Inferior parietal cortex (tissue), 1 donor: ENCODE data around the gene PITPNM1.
"Not testable (repeated sequence)": the region's sequence is repeated elsewhere in the genome, so short reads cannot be mapped to it uniquely, and the experiment has no call there.

Experiments
- DNase-seq: peaks from one replicate; pipeline ENCODE4 v3.0.0-alpha.2; 2016; ENCODE audit errors: extremely low spot score

Gene PITPNM1

DNA sequence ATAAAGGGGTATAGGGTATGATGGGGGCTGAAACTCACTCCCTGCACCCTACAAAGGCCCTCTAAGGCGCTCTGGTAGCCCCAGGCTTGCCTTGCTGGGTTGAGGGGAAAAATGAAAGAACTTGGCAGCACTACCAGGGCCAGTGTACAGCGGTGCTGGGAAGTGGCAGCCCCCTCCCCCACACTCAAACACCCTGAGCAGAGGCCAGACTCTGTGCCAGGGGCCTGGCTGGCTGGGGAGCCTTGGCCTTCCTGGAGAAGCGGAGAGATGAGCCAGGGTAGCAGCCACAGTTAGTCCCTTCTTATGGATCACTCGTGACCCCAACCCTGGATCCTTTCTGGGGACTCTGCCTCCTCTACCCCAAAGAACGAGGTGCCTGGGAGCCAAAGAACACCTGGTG, 38.8 kb downstream of the PITPNM1 start:
- DNase-seq, result no peak

DNA sequence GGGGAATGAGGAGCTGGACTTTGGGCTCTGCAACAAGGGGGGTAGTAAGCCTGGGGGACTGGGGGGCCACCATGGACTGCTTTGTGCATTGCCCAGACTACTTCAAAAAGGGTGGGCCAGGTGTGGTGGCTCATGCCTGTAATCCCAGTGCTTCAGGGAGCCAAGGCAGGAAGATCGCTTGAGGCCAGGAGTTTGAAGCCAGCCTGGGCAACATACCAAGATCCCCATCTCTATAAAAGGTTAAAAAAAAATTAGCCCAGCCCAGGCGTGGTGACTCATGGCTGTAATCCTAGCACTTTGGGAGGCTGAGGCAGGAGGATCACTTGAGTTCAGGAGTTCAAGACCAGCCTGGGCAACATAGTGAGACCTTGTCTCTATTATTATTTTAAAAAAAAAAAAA, 39.6 kb downstream of the PITPNM1 start:
- DNase-seq, result not testable (repeated sequence)

DNA sequence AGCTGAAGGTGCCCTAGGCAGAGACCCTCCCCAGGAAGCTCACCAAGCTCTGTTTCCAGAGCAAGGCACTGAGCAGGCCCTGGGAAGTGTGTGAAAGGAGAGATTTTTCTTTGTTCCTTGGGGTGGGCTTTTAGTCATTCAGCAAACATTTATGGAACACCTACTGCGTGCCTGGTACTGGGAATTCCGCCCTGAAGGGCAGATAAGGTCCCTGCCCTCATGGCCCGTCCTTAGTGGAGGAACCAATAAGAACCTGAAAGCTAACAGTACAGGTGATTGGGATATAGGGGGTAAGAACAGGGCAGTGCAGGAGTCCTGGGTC, 40.0 kb downstream of the PITPNM1 start:
- no peak for DNase-seq

DNA sequence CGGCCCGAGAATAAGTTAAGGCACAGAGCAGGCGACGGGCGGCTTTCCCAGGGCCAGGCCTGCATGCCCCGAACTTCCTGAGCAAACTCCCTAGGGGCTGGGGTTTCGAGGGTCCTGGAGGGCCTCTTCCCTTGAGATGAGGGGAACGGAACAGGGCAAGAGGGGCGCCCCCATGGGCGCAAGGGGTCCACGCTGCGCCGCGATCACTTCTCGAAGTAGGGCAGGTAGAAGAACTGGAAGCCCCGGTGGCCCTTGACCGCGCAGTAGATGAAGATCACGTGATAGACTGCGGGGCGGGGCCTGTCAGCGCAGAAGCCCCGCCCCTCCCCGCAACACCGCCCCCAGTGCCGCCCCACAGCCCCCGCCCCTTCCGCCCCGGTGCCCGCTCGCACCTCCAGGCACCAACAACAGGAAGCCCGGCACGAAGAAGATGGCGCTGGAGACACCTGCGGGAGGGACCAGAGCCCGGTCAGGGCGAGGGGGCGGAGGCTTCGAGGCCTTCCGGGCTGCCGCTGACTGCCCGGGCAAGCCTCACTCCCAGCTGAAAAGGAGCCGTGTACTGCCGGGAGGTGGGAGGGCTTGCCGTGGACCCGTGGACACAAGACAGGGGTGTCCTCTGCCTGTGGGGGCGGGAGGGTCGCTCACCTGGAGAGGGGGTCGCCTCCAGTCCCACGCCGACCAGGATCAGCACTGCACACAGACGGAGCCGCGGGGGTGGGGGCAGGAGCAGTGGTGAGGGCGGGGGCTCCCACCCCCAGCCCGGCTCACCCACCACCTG, 40.6 kb downstream of the PITPNM1 start:
- peak; percentile 40 for DNase-seq

DNA sequence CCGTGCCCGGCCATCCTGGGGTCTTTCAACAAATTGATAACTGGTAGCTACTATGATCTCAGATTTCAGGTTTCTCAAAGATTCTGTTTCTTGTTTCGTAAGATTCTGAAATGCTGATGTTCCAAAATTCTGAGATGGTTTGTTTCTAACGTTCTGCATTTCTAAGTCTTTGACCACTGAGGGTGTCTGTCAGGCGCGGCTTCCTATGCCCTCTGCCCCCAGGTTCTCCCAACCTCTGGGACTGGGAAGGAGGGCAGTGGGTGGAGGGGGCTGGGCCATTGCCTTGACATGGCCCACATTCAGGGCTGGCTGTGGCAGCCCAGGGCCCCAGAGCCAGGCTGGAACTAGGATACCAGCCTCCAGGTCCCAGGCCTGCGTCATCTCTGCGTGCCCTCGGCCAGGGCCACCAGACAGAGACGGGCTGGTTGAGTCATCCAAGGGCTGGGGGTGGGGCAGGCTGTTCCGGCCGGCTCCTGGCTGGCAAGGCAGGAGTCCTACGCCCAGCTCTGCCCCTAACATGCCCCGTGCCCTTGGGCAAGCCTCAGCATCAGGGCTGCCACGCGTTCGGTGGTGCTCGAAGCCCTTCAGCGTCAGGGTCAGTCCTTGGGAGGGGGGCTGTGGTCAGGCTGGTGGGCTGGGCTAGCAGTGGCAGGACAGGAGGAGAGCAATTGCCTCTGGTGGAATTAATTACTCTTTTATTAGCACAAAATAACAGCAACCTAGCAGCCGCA, 41.3 kb downstream of the PITPNM1 start:
- no peak for DNase-seq

DNA sequence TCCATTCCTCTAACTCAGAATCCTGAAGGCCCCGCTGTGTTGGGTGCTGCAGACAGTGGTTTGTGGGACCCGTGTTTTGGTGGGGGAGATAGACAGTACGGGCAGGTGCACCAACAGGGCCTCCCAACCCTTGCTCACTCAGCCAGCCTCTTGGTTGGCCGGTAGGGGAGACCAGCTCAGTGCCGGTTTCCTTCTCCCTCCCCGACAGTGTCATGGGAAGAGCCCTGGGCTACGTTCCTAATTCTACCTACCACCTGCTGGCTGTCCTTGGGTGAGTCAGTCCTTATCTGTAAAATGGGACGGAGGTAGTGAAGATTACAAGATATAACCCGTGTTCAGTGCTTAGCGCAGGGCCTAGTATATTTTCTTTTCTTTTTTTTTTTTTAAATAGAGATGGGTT, 42.0 kb downstream of the PITPNM1 start:
- DNase-seq, result no peak

DNA sequence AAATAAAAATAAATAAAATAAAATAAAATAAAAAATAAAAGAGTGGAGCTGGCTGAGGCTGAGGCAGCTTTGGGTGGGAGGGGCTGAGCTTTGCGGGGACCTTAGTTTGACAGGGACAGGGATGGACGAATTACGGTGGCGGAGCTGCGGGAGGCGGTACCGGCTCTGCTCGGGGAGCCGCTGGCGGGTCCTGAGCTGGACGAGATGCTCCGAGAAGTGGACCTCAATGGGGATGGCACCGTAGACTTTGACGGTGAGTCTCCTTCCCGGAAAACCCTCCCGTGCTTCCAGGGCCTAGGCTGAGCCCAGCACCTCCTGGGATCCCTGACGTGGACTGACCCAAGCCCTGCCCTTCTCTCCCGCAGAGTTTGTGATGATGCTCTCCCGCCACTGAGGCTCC, 46.9 kb downstream of the PITPNM1 start:
- no peak for DNase-seq

DNA sequence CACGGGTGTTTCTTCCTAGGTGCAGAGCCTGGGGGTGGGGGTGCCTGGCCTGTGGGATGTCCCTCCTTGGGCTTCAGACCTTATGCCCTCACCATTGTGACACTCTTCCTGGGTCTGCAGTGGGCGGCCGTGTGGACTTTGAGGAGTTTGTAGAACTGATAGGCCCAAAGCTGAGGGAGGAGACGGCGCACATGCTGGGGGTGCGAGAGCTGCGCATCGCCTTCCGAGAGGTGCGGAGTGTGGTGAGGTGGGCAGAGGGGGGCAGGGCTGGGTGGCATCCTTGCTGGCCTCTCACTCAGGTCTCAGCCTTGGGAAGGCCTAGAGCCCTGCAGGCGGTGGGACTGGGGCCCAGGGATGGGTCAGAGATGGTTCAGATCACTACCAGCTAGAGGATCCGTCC, 47.7 kb downstream of the PITPNM1 start:
- DNase-seq, result no peak

DNA sequence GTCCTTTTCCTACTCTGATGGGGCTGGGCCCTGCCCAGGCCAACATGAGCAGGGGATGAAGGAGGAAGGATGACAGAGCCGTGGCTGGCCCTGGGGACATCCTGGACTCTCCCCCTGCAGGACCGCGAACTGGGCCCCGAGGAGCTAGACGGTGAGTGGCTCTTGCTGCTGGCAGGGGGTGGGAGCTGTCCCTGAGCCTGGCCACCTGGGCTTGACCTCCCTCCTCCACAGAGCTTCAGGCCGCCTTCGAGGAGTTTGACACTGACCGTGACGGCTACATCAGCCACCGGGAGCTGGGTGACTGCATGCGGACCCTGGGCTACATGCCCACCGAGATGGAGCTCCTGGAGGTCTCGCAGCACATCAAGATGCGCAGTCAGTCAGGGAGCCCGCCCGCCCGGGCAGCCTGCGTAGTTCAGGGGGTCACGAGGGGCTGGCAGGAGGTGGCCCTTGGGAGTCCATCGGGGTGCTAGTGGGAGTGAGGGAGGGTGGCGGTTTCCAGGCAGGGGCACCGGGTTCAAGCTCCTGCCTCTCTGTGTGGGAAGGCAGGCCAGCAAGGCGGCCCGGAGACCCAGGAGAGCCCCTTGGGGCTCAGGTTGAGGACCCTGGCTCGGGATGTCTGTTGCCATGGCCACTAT, 49.0 kb downstream of the PITPNM1 start:
- DNase-seq, result no peak

DNA sequence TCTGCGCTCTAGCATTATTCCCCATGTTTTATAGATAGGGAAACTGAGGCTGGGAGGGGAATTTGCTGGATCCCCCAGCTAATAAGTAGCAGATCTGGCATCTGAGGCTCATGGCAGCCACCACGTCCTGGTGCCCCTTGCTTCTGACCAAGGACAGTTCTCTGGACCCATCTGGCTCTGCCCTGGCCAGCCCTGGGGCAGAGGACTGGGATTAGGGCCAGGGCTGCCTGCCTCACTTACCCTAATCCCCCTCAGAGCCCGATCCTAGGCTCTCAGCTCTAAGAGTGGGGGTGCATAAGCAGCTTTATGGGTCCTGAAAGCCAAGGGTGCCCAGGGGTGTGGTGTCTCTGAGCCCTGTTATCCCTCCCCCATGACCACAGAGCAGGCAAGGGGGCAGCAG, 50.1 kb downstream of the PITPNM1 start, which contains the start of gene CABP4:
Gene CABP4 (plus strand): TSS at position 301 of the 400 bp plus-strand sequence. CDS start 70 bp downstream, at position 371.
- DNase-seq, result no peak

DNA sequence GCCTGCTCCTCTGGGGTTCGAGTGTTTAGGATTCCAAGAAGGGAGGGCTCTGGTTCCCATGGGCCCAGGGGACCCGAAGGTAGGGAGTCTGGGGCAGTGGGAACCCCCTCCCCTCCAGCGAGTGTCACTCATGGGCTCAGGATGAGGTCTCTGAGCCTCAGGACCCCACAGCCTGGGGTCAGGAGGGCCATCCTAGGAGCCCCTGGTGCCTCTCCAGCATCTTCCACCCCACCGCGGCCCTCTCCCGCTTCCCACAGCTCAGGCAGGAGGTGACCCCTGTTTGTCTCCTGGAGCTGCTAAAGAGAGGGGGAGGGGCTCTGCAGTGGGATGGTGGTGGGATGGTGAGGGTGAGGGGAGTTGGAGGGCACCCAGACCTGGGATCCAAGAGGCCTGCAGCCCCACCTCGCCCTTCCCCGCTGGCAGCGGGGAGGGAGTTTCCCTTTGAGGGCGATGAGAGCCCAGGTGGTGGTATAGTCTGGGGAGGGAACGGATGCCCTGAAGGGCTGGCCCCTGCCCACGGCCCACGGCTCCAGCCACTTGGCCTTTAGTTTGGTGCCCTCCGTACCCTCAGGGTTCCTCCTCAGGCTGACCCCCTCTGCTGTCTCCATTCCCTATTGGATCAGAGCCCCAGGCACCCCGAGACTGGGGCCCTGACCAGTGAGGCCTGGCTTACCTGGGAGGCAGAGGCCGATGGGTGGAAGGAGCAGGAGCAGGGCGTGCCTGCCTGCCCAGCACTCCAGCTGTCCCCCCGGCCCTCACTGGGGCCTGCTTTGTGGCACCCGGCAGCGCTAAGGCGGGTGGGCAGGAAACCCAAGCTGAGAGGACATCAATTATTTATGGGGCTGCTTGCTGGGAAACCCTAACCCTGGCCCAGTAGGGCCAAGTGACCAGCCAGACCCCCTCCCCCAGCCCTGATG, 51.1 kb downstream of the PITPNM1 start:
- no peak for DNase-seq

DNA sequence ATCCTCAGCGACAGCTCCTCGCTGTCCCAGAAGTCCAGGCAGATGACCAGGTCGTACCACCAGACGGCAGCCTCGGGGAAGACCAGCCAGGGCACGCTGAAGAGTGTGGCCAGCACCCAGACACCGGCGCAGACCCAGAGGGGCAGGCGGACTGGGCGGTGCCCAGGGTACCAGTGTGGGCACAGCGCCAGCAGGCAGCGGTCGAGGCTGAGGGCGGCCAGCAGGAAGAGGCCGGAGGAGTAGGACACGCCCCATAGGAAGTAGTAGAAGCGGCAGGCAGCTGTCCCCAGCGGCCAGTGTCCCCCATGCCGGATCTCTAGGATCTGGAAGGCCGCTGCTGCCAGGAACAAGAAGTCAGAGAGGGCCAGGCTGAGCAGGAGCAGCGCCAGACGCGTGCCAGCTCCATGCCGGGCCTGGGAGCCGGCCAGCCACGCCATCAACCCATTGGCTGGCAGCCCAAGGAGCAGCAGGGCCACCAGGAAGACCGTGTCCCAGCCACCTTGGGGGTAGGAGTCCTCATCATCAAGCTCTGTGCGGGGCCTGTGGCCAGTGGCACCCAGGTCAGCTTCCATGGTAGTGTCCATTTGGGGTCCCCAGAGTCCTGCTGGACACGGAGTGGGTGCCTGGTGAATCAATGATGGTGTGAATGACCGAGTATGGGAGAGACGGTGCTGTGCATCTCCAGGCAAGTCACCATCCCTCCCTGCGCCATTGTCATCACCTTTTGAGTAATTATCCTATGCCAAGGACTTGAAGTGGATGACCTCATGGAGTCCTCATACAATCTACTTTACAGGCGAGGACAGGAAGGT, 52.8 kb downstream of the PITPNM1 start, which contains the start of gene GPR152:
Gene GPR152 (minus strand): TSS at position 589 of the 812 bp plus-strand sequence. CDS start 5 bp downstream, at position 584.
- no peak for DNase-seq

DNA sequence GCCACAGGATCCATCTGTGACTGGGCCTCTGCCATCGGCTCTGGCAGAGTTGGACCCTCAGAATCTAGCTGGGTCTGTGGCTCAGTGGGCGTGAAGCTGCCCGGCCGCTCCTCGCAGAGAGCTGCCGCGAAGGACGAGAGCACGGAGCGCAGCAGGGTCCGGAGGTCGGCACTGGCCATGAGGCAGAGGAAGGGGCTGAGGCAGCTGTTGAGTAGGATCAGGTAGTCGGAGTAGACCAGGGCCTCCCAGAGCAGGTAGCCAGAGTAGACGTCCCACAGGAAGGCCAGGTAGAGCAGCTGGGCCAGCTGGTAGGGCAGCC, 53.5 kb downstream of the PITPNM1 start:
- DNase-seq, result no peak

DNA sequence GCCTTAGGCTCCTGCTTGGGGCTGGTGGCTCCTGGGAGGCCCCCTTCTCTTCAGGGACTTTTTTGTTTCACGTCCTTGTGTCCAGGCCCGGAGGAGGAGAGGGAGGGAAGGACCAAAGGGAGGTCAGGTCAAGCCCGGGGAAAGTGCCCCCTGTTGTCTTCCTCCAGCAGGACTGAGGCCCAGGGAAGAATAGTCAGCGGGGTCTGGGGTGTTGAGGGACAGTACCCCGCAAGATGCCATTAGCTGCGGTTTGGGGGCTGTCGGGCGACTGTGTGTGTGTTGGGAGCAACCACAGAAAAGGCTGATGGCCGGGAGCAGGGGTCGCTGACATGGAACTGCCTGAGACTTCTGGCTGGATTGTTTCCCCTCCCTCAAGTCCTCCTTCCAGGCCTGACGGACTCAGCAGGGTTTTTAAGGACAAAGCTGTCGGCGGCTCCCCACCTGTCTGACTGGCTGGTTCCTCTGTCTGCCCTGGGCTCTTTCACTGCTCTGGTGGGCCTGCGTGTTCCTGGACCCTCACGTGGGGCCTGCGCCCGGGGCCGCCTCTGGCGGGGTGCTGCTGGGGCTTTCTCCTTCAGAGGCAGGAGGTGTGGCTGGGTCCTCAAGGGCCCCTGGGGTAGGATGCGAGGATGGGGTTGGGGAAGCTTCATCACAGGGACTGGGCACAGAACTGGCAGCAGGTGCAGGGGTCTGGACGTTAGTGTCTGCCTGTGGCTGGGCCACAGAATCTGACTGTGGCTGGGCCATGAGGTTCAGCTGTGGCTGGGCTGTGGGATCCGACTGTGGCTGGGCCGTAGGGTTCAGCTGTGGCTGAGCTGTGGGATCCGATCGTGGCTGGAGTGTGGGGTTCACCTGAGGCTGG, 54.1 kb downstream of the PITPNM1 start:
- no peak for DNase-seq

DNA sequence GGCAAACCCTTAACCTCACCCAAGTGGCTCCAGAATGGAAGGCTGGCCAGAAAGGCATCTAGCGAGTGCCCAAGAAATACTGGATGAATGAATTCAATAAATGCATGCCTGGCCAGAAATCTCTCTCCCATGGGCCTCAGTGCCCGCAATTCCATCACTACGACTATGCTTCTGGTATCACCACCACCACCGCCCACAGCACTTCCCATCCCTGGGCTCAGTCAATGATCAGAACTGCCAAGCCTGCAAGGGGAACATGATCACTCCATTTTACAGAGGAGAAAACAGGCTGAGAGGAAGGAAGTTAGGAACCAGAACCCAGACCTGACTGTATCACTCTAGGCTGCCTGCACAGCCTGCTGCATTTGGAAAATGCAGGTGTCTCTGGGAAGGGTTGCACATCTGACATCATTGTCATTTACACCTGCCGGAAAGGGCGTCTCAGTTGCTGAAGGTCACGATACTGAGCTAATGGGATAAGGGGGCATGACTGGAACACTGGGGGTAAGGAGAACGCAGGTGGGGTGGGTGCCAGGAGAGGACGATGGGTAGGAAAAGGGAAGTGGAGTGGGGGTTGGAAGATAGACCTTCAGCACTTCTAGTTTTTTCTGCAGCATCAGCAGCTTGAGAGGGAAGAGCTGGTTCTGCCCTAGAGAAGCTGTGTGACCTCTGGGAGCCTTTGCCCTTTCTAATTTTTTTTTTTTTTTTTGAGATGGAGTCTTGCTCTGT, 55.9 kb downstream of the PITPNM1 start:
- DNase-seq, result no peak

DNA sequence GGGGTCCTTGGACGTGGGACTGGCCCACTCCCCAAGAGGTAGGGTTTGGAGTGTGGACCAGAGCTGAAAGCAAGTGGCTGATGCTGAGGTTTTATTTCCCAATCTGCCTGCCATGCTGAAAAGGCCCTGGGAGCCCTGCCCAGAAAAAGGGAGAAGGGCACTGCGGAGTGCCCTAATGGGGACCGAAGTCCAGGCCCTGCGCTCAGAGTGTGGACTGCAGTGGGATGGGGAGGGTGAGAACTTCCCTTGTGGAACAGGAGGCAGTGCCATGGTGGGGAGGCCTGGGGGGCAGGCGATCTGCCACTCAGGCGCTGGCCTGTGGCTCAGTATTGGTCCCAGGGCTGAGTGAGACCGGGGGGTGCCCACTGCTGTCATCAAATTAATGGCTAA, 56.9 kb downstream of the PITPNM1 start:
- DNase-seq, result no peak

DNA sequence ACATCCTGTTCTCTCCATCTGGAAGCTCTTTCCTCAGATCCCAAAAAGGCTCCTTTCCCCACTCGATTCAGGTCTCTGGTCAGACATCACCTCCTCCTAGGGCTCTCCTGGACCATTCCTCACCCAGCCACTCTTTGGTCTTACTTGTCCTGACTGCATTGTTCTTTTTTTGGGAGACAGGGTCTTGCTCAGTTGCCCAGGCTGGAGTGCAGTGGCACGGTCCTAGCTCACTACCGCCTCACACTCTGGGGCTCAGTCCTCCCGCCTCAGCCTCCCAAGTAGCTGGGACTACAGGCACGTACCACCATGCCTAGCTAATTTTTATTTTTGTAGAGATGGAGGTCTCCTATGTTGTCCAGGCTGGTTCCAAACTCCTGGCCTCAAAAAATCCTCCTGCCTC, 59.6 kb downstream of the PITPNM1 start:
- no peak for DNase-seq

DNA sequence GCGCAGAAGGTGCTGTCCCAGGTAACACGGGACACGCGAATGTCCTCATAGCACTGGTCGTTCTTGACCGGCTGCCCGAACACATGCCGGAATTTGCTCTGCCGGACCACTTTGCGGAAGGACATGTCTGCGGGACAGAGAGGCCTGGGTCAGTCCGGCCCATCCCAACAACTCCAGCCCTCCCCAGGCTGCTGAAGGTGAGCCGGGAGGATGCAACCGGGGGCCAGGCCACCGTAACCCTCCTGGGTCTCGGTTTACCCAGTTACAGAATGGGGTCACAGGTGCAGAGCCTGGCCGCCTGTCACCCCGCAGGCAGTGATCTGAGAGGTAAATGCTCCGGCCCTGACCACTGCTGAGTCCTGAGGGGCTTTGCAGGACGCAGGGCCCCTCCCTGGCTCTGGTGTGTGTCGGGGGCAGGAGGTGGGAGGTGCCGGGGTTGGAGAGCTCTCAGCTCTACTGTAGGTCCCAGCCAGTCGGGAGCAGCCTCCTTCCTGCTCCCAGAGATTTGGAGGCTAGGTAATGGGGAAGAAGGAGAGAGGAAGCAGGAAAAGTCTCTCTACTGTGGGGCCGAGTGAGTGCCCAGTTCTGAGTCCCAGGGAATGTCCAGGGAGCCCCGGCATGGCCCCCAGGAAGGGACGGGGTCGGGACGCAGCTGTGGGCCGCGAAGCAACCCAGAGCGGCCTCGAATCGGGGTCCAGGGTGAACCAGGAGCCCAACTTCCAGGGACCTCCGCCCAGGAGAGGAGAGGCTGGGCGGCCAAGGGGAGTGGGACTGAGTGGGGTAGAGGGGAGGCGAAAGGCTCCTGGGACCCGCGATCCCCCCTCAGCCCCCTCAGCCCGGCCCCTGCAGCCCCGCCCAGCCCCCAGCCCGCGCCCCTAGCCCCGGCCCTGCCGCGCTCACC, 62.4 kb downstream of the PITPNM1 start:
- no peak for DNase-seq
